ENCODE measurements around the gene SHROOM2.

DNA sequence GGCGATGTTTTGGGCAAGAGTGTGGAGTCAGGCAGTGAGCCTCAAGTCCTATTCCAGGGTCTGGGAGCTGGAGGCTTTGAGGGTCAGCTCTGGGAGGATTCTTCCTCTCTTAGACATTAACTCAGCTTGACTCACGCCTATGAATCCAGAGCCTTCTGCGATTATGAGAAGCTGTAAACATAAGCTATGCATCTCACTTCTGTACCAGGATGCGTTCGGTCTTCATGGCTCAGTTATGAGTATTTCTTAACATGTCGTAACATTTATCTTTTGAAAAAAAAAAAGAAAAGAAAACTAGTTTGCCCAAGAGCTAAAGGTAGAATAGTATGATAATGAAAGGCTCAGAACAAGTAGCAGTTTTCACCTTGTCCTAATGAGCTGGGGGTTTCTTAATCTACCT lies 4.6 kb downstream of the SHROOM2 start:
- TF ChIP-seq, protein P1, sequence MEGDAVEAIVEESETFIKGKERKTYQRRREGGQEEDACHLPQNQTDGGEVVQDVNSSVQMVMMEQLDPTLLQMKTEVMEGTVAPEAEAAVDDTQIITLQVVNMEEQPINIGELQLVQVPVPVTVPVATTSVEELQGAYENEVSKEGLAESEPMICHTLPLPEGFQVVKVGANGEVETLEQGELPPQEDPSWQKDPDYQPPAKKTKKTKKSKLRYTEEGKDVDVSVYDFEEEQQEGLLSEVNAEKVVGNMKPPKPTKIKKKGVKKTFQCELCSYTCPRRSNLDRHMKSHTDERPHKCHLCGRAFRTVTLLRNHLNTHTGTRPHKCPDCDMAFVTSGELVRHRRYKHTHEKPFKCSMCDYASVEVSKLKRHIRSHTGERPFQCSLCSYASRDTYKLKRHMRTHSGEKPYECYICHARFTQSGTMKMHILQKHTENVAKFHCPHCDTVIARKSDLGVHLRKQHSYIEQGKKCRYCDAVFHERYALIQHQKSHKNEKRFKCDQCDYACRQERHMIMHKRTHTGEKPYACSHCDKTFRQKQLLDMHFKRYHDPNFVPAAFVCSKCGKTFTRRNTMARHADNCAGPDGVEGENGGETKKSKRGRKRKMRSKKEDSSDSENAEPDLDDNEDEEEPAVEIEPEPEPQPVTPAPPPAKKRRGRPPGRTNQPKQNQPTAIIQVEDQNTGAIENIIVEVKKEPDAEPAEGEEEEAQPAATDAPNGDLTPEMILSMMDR (conservative IDR thresholded peaks at IDR 0.05 in 1 of 2, IDR thresholded peaks at IDR 0.05 in 1 of 2; ENCODE audit: low read depth in 1 of 2, low read length in 2 of 2): no peak
- TF ChIP-seq EZH2 (IDR thresholded peaks at IDR 0.05; ENCODE audit: low read length, missing control alignments): no peak
